Embryonic facial prominence (tissue), 1 donor: Measurements from ENCODE around the gene MT1G.
"Not testable (repeated sequence)": the region's sequence is repeated elsewhere in the genome, so short reads cannot be mapped to it uniquely, and the experiment has no call there.

Source experiments
- DNase-seq: peaks from one replicate; pipeline ENCODE4 v3.0.0-alpha.2; 2016; ENCODE audit errors: extremely low spot score

MT1G gene

GRCh38 chr16:56665286-56666261, 2.3 kb downstream of the MT1G start:
- not testable (repeated sequence) for DNase-seq

GRCh38 chr16:56664506-56664905, 3.4 kb downstream of the MT1G start:
- DNase-seq = no peak

GRCh38 chr16:56662357-56663354, 5.2 kb downstream of the MT1G start:
- no peak for DNase-seq

GRCh38 chr16:56658327-56658875, 9.5 kb downstream of the MT1G start:
- DNase-seq = no peak

GRCh38 chr16:56657555-56658326, 10.1 kb downstream of the MT1G start, which contains the start of gene MT1F:
MT1F (plus strand) TSS chr16:56657959; CDS start chr16:56658059, 100 bp downstream.
- no peak for DNase-seq

GRCh38 chr16:56653218-56653617, 14.6 kb downstream of the MT1G start:
- DNase-seq = no peak

GRCh38 chr16:56652600-56652999, 15.3 kb downstream of the MT1G start:
- no peak for DNase-seq

GRCh38 chr16:56651586-56651985, 16.3 kb downstream of the MT1G start, which contains the start of gene MT1B:
MT1B (plus strand) TSS chr16:56651886; CDS start chr16:56651954, 68 bp downstream.
- DNase-seq = no peak

- DNase-seq = no peak
Measured at GRCh38 chr16:56649820-56650219, 18.0 kb downstream of the MT1G start.

GRCh38 chr16:56649271-56649670, 18.6 kb downstream of the MT1G start:
- no peak for DNase-seq

GRCh38 chr16:56647641-56648431, 20.0 kb downstream of the MT1G start:
- DNase-seq = no peak

GRCh38 chr16:56645838-56646237, 22.0 kb downstream of the MT1G start:
- DNase-seq = no peak

GRCh38 chr16:56645311-56645710, 22.6 kb downstream of the MT1G start:
- no peak for DNase-seq

GRCh38 chr16:56643833-56644232, 24.0 kb downstream of the MT1G start:
- no peak for DNase-seq

GRCh38 chr16:56643080-56643778, 24.6 kb downstream of the MT1G start:
- no peak for DNase-seq

- no peak for DNase-seq
Measured at GRCh38 chr16:56641166-56641565, 26.7 kb downstream of the MT1G start.

GRCh38 chr16:56640076-56640475, 27.8 kb downstream of the MT1G start:
- no peak for DNase-seq

GRCh38 chr16:56639045-56639444, 28.8 kb downstream of the MT1G start:
- DNase-seq = no peak
